ENCODE results near the gene HS2ST1.

GRCh38 chr1:86939406-86939805 is 25.0 kb downstream of the HS2ST1 start:
- TF ChIP-seq ARNT (IDR thresholded peaks at IDR 0.05) (no peak), CTBP1 (IDR thresholded peaks at IDR 0.05; ENCODE audit: borderline replicate concordance) (no peak), FOXA1 (IDR thresholded peaks at IDR 0.05) (no peak), NFRKB (IDR thresholded peaks at IDR 0.05) (no peak), SP1 (IDR thresholded peaks at IDR 0.05) (no peak), ZNF384 (IDR thresholded peaks at IDR 0.05) (no peak), TARDBP (IDR thresholded peaks at IDR 0.05) (no peak), SUZ12 (IDR thresholded peaks at IDR 0.05) (no peak), LEF1 (IDR thresholded peaks at IDR 0.05; ENCODE audit: borderline replicate concordance) (no peak), HDGF (IDR thresholded peaks at IDR 0.05; ENCODE audit: borderline replicate concordance) (no peak), FOXK2 (IDR thresholded peaks at IDR 0.05) (no peak), PKNOX1 (IDR thresholded peaks at IDR 0.05) (peak; percentile 87), FOXM1 (IDR thresholded peaks at IDR 0.05; ENCODE audit: borderline replicate concordance) (no peak)
